Stimulated activated CD8-positive, alpha-beta memory T cell treated with anti-CD3 and anti-CD28 coated beads, Interleukin-12 subunit alpha, Interleukin-12 subunit beta, amount 100 ng/mL, for 1 hour (primary cell): ENCODE measurements around the gene MAN1A2.
"Not testable (repeated sequence)": the region's sequence is repeated elsewhere in the genome, so short reads cannot be mapped to it uniquely, and the experiment has no call there.

Experiments
- DNase-seq: peaks from one replicate; pipeline ENCODE4 v3.0.0-alpha.2; 2020; ENCODE audit warnings: low read depth

Gene MAN1A2

DNA sequence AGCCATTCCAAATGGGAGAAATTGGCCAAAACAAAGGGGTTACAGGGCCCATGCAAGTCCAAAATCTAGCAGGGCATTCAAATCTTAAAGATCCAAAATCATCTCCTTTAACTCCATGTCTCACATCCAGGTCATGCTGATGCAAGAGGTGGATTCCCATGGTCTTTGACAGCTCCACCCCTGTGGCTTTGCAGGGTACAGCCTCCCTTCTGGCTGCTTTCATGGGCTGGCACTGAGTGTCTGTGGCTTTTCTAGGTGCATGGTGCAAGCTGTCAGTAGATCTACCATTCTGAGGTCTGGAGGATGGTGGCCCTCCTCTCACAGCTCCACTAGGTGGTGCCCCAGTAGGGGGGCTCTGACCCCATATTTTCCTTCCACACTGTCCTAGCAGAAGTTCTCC lies 191.2 kb downstream of the MAN1A2 start:
- DNase-seq, result not testable (repeated sequence)

DNA sequence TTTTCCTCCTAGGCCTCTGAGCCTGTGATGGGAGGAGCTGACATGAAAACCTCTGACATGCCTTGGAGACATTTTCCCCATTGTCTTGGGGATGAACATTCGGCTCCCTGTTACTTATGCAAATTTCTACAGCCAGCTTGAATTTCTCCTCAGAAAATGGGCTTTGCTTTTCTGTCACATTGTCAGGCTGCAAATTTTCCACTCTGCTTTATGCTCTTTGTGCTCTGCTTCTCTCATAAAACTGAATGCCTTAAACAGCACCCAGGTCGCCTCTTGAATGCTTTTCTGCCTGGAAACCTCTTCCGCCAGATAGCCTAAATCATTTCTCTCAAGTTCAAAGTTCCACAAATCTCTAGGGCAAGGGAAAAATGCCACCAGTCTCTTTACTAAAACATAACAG lies 191.9 kb downstream of the MAN1A2 start:
- no peak for DNase-seq

DNA sequence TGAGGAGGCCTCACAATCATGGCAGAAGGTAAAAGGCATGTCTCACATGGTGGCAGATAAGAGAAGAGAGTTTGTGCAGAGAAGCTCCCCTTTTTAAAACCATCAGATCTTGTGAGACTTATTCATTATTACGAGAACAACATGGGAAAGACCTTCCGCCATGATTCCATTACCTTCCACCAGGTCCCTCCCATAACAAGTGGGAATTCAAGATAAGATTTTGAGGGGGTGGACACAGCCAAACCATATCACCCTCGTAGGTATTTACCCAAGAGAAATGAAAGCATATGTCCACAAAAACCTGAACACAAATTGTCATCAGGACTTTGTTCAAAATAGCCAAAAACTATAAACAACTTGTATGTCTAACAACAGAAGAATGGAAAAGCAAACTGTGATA lies 192.7 kb downstream of the MAN1A2 start:
- no peak for DNase-seq

DNA sequence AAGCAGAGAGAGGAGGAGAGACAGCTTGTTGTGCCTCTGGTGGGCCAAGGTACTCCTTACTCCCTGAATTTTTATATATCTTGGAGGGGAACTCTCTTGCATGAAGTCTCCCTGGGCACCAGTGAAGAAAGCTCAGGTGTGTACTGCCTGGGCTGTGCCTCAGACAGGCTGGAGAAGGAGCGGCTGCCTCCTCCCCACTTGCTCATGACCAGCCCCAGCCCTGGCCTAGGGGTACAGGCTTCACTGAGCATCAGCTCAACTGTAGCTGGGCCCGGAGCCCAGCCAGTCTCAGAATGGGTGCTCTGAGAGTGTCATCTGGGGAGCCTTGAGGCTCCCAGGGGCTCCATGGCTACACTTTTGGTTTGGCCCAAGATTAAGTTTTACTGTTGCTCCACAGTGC lies 193.8 kb downstream of the MAN1A2 start:
- no peak for DNase-seq

DNA sequence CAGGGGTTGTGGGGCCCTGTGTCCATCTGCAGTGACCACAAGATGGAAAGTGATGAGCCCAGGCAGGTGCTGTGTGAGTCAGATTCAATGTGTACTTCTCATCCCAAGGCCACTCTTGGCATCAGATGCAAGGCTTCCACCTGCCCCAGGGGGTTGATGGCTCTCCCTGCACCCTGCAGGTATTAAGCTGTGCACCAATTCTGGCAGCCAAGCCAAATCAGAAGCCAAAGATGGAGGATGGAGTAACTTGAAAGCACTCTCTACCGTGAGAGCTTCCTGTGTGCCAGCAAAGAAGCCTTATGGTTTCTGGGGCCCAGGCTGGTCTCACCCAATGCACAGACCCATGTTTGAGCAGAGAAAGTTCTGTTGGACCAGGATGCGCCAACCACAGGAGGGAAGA lies 194.3 kb downstream of the MAN1A2 start:
- no peak for DNase-seq

GRCh38 chr1:117562581-117563491 lies 195.6 kb downstream of the MAN1A2 start:
- DNase-seq, result no peak

DNA sequence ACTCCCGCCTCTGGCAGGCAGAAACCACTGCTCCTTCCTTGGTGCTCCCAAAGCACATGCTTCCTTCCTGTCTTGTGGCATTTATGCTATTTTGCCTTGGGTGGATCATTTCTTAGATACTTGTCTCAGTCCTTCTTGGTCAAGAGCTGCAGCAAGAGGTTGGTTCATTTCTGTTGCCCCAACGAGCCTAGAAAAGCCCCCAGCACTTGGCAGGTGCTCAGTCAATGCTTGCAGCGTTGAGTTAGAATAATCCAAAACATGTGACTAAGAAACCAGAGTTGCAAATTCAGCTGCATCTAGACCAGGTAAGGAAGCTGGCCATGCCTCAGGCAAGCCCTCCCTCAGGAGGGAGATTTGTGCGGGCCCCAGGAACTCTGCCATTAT lies 196.2 kb downstream of the MAN1A2 start:
- no peak for DNase-seq

- DNase-seq, result no peak
Measured at GRCh38 chr1:117564227-117565075, 197.2 kb downstream of the MAN1A2 start.

GRCh38 chr1:117565076-117565556 lies 197.9 kb downstream of the MAN1A2 start:
- no peak for DNase-seq

DNA sequence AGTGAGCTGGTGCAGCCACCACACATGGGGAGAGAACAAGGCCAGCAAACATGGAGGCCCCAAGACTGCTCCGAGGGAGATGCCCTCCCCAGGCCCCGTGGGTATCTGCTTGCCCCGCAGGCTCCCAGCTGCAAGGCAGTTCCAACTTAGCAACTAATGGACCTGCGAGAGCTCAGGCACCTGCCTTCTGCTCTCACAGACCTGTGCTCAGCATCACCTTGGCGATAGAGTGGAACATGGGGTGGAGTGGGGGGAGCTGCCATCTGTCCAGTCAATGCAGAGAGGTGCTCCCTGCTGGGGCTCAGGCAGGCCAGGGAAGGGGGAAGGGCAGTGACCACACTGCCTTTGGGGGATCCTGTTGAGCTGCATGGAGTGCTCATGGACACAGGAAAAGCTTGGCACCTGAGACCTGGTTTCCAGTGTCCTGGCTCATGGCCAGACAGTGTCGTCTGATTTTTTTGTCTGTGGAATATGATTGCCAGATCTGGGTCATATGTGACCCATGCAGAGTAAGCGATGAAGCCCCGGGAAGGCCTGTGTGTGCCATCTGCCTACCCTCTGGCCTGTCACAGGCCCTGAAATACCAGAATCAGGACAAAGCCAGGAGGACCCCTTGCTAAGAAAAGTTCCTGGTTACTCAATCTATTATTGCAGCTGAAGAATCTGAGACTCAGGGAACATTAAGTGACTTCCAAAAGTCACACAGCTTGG lies 198.7 kb downstream of the MAN1A2 start:
- no peak for DNase-seq

GRCh38 chr1:117566556-117566955 lies 199.3 kb downstream of the MAN1A2 start:
- DNase-seq, result no peak

DNA sequence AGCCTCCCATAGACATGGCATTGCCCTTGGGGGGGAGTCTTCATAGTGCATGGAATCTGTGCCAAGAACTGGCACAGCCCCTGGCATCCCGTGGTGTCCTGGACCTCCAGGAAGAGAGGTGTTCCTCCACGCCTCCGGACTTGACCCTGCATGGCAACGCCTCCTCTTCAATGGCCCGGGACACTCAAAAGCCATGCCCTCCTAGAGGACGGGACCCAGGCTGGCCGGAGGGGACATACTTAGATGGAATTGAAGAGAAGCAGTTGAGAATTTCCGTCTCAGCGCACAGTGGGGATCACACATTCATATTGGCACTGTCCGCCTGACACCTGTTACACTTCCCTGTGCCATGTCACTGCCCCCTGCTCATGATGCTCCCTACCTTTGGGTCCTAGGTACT lies 200.2 kb downstream of the MAN1A2 start:
- DNase-seq, result no peak

GRCh38 chr1:117567976-117568375 lies 200.7 kb downstream of the MAN1A2 start:
- no peak for DNase-seq

GRCh38 chr1:117568999-117569398 lies 201.8 kb downstream of the MAN1A2 start:
- no peak for DNase-seq

DNA sequence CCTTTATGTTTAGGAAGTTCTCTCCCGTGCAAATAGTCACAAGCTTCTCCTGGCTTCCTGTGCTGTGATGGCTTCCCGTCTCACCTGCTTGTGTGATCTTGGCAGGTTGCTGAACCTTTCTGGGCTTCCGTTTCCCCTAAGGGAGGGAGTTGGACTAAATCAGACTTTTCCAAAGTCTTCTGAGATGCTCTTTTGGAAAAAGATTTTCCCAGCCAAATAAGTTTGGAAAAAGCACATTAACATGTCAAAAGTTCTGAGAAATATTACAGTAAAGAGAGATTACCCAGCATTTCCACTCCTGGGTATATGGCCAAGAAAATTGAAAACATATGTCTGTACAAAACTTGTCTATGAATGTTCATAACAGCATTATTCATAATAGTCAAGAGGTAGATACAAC lies 202.6 kb downstream of the MAN1A2 start:
- no peak for DNase-seq

DNA sequence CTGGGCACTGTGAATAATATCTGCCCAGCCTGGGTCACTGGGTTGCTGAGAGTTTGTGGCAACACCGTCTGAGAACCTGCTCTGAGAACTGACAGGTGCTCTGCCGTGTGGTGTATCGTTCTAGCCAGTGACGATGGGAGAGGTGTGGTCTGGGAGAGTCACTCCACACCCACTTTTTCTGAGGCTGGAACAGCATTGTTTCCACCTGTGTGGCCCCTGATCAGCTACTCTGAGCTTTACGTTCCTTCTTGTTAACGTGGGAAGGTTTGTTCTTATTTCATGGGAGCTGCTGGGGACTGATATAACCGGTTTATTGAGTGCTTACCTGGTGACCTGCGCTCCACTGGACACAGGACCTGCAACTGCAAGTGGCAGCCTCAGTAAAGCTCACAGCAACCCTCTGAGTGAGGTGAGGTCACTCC lies 203.8 kb downstream of the MAN1A2 start:
- DNase-seq, result no peak

- DNase-seq, result no peak
Measured at GRCh38 chr1:117571496-117571895, 204.2 kb downstream of the MAN1A2 start.

DNA sequence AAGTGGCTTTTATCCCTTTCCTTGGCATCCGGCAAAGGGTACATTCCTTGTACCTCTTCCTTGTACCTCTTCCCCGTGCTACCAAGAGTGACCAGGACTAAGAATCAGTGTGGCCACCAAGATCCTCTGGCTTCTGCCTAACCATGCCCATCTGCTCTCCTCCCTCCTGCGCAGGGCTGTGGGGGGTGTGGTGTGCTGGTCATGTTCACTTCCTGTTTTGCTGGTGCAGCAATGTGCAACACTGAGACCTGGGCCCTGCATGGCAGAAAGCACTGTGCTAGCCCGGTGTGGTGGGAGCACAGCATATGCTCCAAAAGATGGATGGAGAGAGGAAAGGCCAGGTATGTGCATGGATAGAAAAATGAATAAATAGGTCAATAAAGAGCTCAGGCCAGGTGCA lies 205.3 kb downstream of the MAN1A2 start:
- no peak for DNase-seq

DNA sequence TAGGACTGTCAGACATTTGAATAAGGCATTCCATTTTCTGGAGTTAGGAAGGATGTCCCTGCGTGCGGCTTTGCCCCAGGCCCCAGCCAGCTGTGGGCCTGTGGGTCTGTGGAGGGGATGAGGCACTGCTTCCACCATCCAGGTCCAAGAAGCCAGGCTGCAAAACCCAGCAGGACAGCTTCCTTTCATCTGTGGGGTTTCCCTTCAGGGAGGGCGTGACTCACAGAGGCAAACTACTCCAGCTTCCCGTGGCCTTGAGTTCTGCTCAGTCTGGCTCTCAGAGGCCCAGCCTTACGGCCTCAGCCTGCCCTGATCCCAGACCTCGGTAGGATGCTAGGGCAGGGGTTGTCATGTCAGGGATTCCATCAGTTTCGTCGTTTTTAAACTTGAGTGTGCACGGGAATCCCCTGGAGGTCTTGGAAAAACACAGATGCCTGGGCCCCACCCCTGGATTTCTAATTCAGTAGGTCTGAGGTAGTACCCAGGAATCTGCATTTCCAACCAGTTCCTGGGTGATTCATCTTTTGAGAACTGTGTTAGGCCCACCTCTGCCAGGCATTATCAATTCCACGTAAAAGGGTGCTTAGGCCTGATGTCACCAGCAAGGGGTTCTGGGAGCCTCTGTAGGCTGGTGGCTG lies 206.3 kb downstream of the MAN1A2 start:
- DNase-seq, result no peak

GRCh38 chr1:117574161-117574835 lies 207.0 kb downstream of the MAN1A2 start:
- DNase-seq, result no peak

DNA sequence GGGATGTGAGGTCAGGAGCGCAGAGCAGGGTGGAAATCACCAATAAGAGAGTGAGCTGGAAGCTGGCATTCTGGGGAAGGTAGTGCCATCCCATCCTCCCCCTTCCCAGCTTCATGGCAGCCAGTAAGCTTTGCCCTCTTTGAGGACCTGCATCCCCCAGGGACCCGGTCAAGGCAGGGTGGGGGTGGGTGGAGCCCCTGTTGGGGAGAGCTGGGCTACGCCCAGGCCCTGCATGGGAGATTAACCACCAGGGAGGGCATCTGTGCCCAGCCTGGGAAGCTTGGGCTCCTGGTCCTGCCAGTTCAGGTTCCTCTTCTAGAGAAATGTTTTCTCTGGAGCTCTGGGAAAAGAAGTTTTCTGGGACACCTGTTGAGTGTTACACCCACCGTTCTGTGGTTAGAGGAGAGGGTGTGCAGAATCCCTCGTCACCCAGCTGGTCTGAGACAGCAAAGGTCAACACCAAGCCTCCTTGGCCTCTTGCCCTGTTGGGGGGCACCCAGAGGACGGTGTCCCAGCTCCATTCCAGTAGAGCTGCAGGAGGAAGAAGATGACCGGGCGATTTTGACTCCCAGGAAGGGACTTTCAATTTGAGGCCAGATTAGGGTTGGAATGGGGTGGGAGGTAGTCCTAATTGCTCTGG lies 208.5 kb downstream of the MAN1A2 start:
- no peak for DNase-seq
